Endodermal cell (in vitro differentiated cells): Measurements from ENCODE around the gene ANKFN1. TPM values are rescaled to one million over a fixed set of nuclear protein-coding genes. Genes with fewer than 3 reads are reported as not detected.

ENCODE experiments used
- DNase-seq: peaks from one replicate; pipeline ENCODE4 v3.0.0-alpha.2; 2017
- H3K27ac ChIP-seq: 2 replicates; pipeline ENCODE4 v1.5.1; 2013; ENCODE audit warnings: mild to moderate bottlenecking, low read depth, low read length, moderate library complexity
- H3K27me3 ChIP-seq: 2 replicates; pipeline ENCODE4 v1.6.1; 2013; ENCODE audit warnings: mild to moderate bottlenecking, low read length, moderate library complexity; ENCODE audit not compliant: insufficient read depth, control insufficient read depth, poor library complexity, severe bottlenecking
- H3K36me3 ChIP-seq: 2 replicates; pipeline ENCODE4 v1.7.0; 2013; ENCODE audit warnings: mild to moderate bottlenecking, low read length, moderate library complexity; ENCODE audit not compliant: control insufficient read depth, insufficient read depth
- H3K4me1 ChIP-seq: one replicate; pipeline ENCODE4 v1.7.0; 2013; ENCODE audit warnings: low read length; ENCODE audit not compliant: control insufficient read depth, insufficient read depth
- H3K4me3 ChIP-seq: 2 replicates; pipeline ENCODE4 v1.5.1; 2013; ENCODE audit warnings: mild to moderate bottlenecking, low read length, moderate library complexity
- H3K9ac ChIP-seq: 2 replicates; pipeline ENCODE4 v1.6.1; 2013; ENCODE audit warnings: mild to moderate bottlenecking, low read length, moderate library complexity; ENCODE audit not compliant: poor library complexity, severe bottlenecking; ENCODE audit errors: extremely low read depth
- H3K9me3 ChIP-seq: 2 replicates; pipeline ENCODE4 v1.6.1; 2013; ENCODE audit warnings: mild to moderate bottlenecking, low read length, moderate library complexity; ENCODE audit not compliant: control insufficient read depth
- H3K27ac Mint-ChIP-seq: 2 replicates; pipeline ENCODE4 v1.8.0; 2020; ENCODE audit warnings: mixed read lengths
- H3K27me3 Mint-ChIP-seq: 2 replicates; pipeline ENCODE4 v1.8.0; 2021; ENCODE audit warnings: mild to moderate bottlenecking, mixed read lengths; ENCODE audit not compliant: insufficient read depth
- H3K36me3 Mint-ChIP-seq: 2 replicates; pipeline ENCODE4 v1.8.0; 2020; ENCODE audit warnings: low read depth, mixed read lengths
- H3K4me1 Mint-ChIP-seq: 2 replicates; pipeline ENCODE4 v1.8.0; 2020; ENCODE audit warnings: mixed read lengths
- H3K4me3 Mint-ChIP-seq: 2 replicates; pipeline ENCODE4 v1.8.0; 2020; ENCODE audit warnings: mild to moderate bottlenecking, moderate library complexity, mixed read lengths
- H3K9me3 Mint-ChIP-seq: 2 replicates; pipeline ENCODE4 v1.8.0; 2020; ENCODE audit warnings: mild to moderate bottlenecking, mixed read lengths
- WGBS, 2 experiments: methylation state at CpG; one replicate each; pipeline versions ENCODE4 v1.1.5 to v1.1.7; 2013; ENCODE audit warnings: missing lambda C conversion rate in 2 of 2, mixed read lengths in 1 of 2; ENCODE audit not compliant: insufficient coverage in 1 of 2, insufficient read length in 1 of 2; 5-methylcytosine and 5-hydroxymethylcytosine counted together
- total RNA-seq, 2 donors: library from RNA; stranded (reverse); fragmentation: NEBNext Ultra II Directional in 1 of 2; extraction: Animal tissue kit (Norgen Biotek cat#: 25700) in 1 of 2; gene quantifications; 2 replicates in 1 of 2; 3 replicates in 1 of 2; pipeline ENCODE4 v1.2.1, GENCODE V29; 2021
- TF ChIP-seq, protein P1 (sequence below): fragments of 200-600 bp; sonication (generic); conservative IDR thresholded peaks from 2 replicates; pipeline ENCODE4 v1.5.0; 2021; ENCODE audit warnings: antibody characterized with exemption, mild to moderate bottlenecking

ANKFN1 gene
- total RNA-seq, 2 donors from 2014 or later = not detected

DNA sequence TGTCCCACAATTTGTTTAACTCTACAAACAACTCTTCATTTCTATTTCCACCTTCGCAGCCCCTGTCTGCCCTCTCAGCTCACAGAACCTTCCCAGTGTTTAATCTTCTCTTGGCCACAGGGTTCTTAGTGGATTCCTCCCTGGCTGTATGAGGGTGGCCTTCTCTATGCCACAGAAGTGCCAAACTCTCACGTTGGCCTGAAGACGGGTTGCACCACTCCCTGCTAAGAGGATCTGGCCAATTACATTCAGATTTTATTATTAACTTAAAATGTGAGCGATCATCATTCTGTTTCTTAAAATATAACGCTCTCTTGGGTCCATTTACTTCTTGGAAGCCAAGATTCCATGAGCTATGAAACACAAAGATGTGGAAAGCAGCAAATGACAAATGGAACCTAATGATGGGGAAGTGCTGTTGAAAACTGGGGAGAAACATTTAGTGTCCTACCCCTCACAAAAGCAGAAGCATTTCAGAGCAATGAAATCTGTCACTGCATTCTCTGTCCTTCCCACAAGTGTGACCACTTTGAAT, 348.9 kb downstream of the ANKFN1 start:
- H3K27me3 ChIP-seq = no peaks in the 10 kb centered on the region

DNA sequence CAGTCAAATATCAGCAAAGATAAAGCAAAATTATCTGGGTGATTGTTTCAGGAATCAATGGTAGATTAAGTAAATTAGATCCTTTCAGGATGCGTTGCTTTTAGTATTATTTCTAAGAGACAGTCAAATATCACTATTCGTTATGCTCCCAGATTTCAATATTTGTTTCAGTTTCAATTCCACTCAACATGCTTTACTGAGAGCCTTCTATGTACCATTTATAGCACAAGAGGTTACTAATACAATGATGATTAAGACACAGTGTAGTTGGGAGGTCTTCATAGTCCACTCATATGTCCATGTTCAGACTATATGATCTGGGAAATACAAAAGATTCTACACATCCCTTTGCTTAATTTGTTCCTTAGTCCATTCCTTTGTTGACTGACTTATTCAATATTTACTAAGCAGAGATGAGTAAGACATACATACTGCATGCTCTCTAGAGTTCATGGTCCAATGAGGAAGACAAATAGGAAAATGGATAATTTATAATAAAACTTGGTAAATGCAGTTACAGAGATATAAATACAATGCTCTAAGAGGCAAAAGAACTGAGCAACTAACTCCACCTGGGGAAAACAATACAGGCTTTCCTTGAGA, 352.0 kb downstream of the ANKFN1 start:
- no peak overlapping the region for H3K9ac ChIP-seq
- H3K27me3 Mint-ChIP-seq = peaks cover 2% of the 10 kb centered on the region
- DNase-seq = no peak
- H3K27ac ChIP-seq = no peak overlapping the region
- H3K9me3 ChIP-seq = no peaks in the 10 kb centered on the region
- no peaks in the 10 kb centered on the region for H3K4me1 ChIP-seq
- H3K4me3 ChIP-seq = no peak overlapping the region
- H3K36me3 ChIP-seq = no peaks in the 10 kb centered on the region
- H3K4me1 Mint-ChIP-seq = no peaks in the 10 kb centered on the region
- TF ChIP-seq, protein P1, sequence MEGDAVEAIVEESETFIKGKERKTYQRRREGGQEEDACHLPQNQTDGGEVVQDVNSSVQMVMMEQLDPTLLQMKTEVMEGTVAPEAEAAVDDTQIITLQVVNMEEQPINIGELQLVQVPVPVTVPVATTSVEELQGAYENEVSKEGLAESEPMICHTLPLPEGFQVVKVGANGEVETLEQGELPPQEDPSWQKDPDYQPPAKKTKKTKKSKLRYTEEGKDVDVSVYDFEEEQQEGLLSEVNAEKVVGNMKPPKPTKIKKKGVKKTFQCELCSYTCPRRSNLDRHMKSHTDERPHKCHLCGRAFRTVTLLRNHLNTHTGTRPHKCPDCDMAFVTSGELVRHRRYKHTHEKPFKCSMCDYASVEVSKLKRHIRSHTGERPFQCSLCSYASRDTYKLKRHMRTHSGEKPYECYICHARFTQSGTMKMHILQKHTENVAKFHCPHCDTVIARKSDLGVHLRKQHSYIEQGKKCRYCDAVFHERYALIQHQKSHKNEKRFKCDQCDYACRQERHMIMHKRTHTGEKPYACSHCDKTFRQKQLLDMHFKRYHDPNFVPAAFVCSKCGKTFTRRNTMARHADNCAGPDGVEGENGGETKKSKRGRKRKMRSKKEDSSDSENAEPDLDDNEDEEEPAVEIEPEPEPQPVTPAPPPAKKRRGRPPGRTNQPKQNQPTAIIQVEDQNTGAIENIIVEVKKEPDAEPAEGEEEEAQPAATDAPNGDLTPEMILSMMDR = no peak
- no peaks in the 10 kb centered on the region for H3K9me3 Mint-ChIP-seq
- WGBS, 2 experiments = 84 to 94% methylated on average over 2 of the region's 2 CpGs
- no peaks in the 10 kb centered on the region for H3K27me3 ChIP-seq
- H3K27ac Mint-ChIP-seq = no peak overlapping the region
- H3K36me3 Mint-ChIP-seq = no peaks in the 10 kb centered on the region
- H3K4me3 Mint-ChIP-seq = no peak overlapping the region

More for the DNA sequence above, 348.9 kb downstream of the ANKFN1 start:
- no peaks in the 10 kb centered on the region for H3K36me3 Mint-ChIP-seq
- H3K9me3 Mint-ChIP-seq = no peaks in the 10 kb centered on the region
- H3K4me1 Mint-ChIP-seq = no peaks in the 10 kb centered on the region
- no peak overlapping the region for H3K4me3 Mint-ChIP-seq
- no peak overlapping the region for H3K27ac Mint-ChIP-seq
- no peak overlapping the region for H3K4me3 ChIP-seq
- H3K27ac ChIP-seq = no peak overlapping the region
- 78 to 100% methylated on average over 2 to 5 of the region's 5 CpGs for WGBS, 2 experiments
- TF ChIP-seq, protein P1 = no peak
- no peaks in the 10 kb centered on the region for H3K9me3 ChIP-seq
- H3K9ac ChIP-seq = no peak overlapping the region
- H3K36me3 ChIP-seq = no peaks in the 10 kb centered on the region
- H3K27me3 Mint-ChIP-seq = no peaks in the 10 kb centered on the region
- H3K4me1 ChIP-seq = no peaks in the 10 kb centered on the region
- DNase-seq = no peak

DNA sequence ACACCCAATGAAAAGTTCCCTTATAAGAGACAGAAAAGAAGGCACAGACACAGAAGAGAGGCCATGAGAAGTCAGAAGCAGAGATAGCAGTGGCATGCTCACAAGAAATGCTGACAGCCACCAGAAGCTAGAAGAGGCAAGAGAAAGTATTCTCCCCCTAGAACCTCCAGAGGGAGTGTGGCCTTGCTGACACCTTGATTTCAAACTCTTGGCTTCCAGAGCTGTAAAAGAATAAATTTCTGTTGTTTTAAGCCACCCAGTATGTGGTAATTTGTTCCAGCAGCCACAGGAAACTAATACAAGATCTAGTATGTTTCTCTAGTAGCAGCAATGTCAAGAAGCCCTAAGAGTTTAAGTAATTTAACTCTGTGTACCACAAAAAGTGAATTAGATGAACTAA, 353.1 kb downstream of the ANKFN1 start:
- H3K36me3 Mint-ChIP-seq = no peaks in the 10 kb centered on the region
- no peak overlapping the region for H3K4me3 Mint-ChIP-seq
- H3K27ac Mint-ChIP-seq = no peak overlapping the region
- Histone ChIP-seq H3K9me3 (no peaks in the 10 kb centered on the region), H3K27ac (no peak overlapping the region), H3K36me3 (no peaks in the 10 kb centered on the region), H3K4me3 (no peak overlapping the region), H3K27me3 (no peaks in the 10 kb centered on the region), H3K9ac (no peak overlapping the region), H3K4me1 (no peaks in the 10 kb centered on the region)
- no peaks in the 10 kb centered on the region for H3K4me1 Mint-ChIP-seq
- TF ChIP-seq, protein P1 = peak; percentile 54
- H3K27me3 Mint-ChIP-seq = peaks cover 2% of the 10 kb centered on the region
- H3K9me3 Mint-ChIP-seq = no peaks in the 10 kb centered on the region
- DNase-seq = no peak
